ENCODE measurements around the gene EPHA6.
"Not testable (repeated sequence)": the region's sequence is repeated elsewhere in the genome, so short reads cannot be mapped to it uniquely, and the experiment has no call there.

EPHA6 gene

GRCh38 chr3:97187771-97188170 lies 373.4 kb downstream of the EPHA6 start:
- DNase-seq (ENCODE audit: low spot score), result no peak

- no peak for DNase-seq (ENCODE audit: low spot score)
Measured at GRCh38 chr3:97189835-97190234, 375.4 kb downstream of the EPHA6 start.

GRCh38 chr3:97197083-97197482 lies 382.7 kb downstream of the EPHA6 start:
- DNase-seq (ENCODE audit: low spot score), result no peak

GRCh38 chr3:97197830-97198229 lies 383.4 kb downstream of the EPHA6 start:
- DNase-seq (ENCODE audit: low spot score), result no peak

GRCh38 chr3:97200387-97200786 lies 386.0 kb downstream of the EPHA6 start:
- DNase-seq (ENCODE audit: low spot score), result no peak

GRCh38 chr3:97201814-97202213 lies 387.4 kb downstream of the EPHA6 start:
- DNase-seq (ENCODE audit: low spot score), result no peak

- DNase-seq (ENCODE audit: low spot score), result no peak
Measured at GRCh38 chr3:97228966-97229365, 414.6 kb downstream of the EPHA6 start.

- no peak for DNase-seq (ENCODE audit: low spot score)
Measured at GRCh38 chr3:97230486-97230885, 416.1 kb downstream of the EPHA6 start.

GRCh38 chr3:97232393-97233034 lies 418.1 kb downstream of the EPHA6 start:
- no peak for DNase-seq (ENCODE audit: low spot score)

GRCh38 chr3:97235179-97235578 lies 420.8 kb downstream of the EPHA6 start:
- no peak for DNase-seq (ENCODE audit: low spot score)

- no peak for DNase-seq (ENCODE audit: low spot score)
Measured at GRCh38 chr3:97235611-97236315, 421.4 kb downstream of the EPHA6 start.

GRCh38 chr3:97241417-97241816 lies 427.0 kb downstream of the EPHA6 start:
- DNase-seq (ENCODE audit: low spot score), result no peak

- DNase-seq (ENCODE audit: low spot score), result no peak
Measured at GRCh38 chr3:97245201-97245910, 431.0 kb downstream of the EPHA6 start.

GRCh38 chr3:97256060-97256459 lies 441.7 kb downstream of the EPHA6 start:
- no peak for DNase-seq (ENCODE audit: low spot score)

GRCh38 chr3:97257942-97258697 lies 443.7 kb downstream of the EPHA6 start:
- DNase-seq (ENCODE audit: low spot score), result no peak

- DNase-seq (ENCODE audit: low spot score), result no peak
Measured at GRCh38 chr3:97259263-97259662, 444.9 kb downstream of the EPHA6 start.

- DNase-seq (ENCODE audit: low spot score), result no peak
Measured at GRCh38 chr3:97264180-97264579, 449.8 kb downstream of the EPHA6 start.

GRCh38 chr3:97265237-97266005 lies 451.0 kb downstream of the EPHA6 start:
- no peak for DNase-seq (ENCODE audit: low spot score)

- no peak for DNase-seq (ENCODE audit: low spot score)
Measured at GRCh38 chr3:97269202-97269601, 454.8 kb downstream of the EPHA6 start.

- not testable (repeated sequence) for DNase-seq (ENCODE audit: low spot score)
Measured at GRCh38 chr3:97276879-97277550, 462.6 kb downstream of the EPHA6 start.

- no peak for DNase-seq (ENCODE audit: low spot score)
Measured at GRCh38 chr3:97277708-97278107, 463.3 kb downstream of the EPHA6 start.

All from Ammon's horn (tissue), 1 donor.